Activated CD8-positive, alpha-beta T cell treated with anti-CD3 and anti-CD28 coated beads for 36 hours (primary cell): ENCODE measurements around the gene MBLAC2. TPM values are rescaled to one million over a fixed set of nuclear protein-coding genes. Genes with fewer than 3 reads are reported as not detected.

Experiments used
- ATAC-seq: fragments of 200-7000 bp; cut with Tn5 transposase; one replicate; pipeline ENCODE4 v1.10.0; 2021; ENCODE audit warnings: mild to moderate bottlenecking, moderate library complexity
- CTCF ChIA-PET: fragments of 350-600 bp; sonication (Branson Sonifier 250); formaldehyde crosslinking; loops from one replicate; lab custom pipeline; 2021; ENCODE audit warnings: antibody characterized with exemption; lab: Charles Lee
- POLR2A ChIA-PET: fragments of 350-600 bp; sonication (Branson Sonifier 250); formaldehyde crosslinking; loops from one replicate; lab custom pipeline; 2021; ENCODE audit warnings: antibody characterized with exemption; lab: Charles Lee
- DNase-seq: peaks from one replicate; pipeline ENCODE4 v3.0.0-alpha.2; 2020
- H3K27ac Mint-ChIP-seq: one replicate; pipeline ENCODE4 v1.8.0; 2021; ENCODE audit warnings: mild to moderate bottlenecking, mixed read lengths
- H3K27me3 Mint-ChIP-seq: one replicate; pipeline ENCODE4 v1.8.0; 2021; ENCODE audit warnings: mixed read lengths
- H3K36me3 Mint-ChIP-seq: one replicate; pipeline ENCODE4 v1.8.0; 2021; ENCODE audit warnings: low read depth, mixed read lengths
- H3K4me1 Mint-ChIP-seq: one replicate; pipeline ENCODE4 v1.8.0; 2021; ENCODE audit warnings: low read depth, mixed read lengths
- H3K4me3 Mint-ChIP-seq: one replicate; pipeline ENCODE4 v1.8.0; 2021; ENCODE audit warnings: mild to moderate bottlenecking, moderate library complexity, mixed read lengths
- H3K9me3 Mint-ChIP-seq: one replicate; pipeline ENCODE4 v1.8.0; 2021; ENCODE audit warnings: mixed read lengths
- CTCF ChIP-seq: fragments of 200-600 bp; IDR thresholded peaks from one replicate; pipeline ENCODE4 v1.8.0; 2022; ENCODE audit warnings: antibody characterized with exemption, mild to moderate bottlenecking
- intact Hi-C: fragments of 100-400 bp; cut with micrococcal nuclease; formaldehyde crosslinking; loops from one replicate; pipeline ENCODE4 v1.10.0; 2022
- total RNA-seq, 2 experiments: library from RNA; stranded (reverse); gene quantifications; one replicate each; pipeline ENCODE4 v1.2.3, GENCODE V29; 2021

MBLAC2 gene
- total RNA-seq, 2 experiments from 2014 or later = 4.9 to 5.2 TPM

GRCh38 chr5:90488791-90489190, 14.2 kb upstream of the MBLAC2 start:
- POLR2A ChIA-PET = no interaction called here
- Mint-ChIP-seq H3K4me1 (no peaks in the 10 kb centered on the region), H3K9me3 (no peaks in the 10 kb centered on the region), H3K36me3 (peaks cover 14% of the 10 kb centered on the region), H3K4me3 (no peak overlapping the region), H3K27me3 (no peaks in the 10 kb centered on the region), H3K27ac (no peak overlapping the region)
- no peak for ATAC-seq
- intact Hi-C loops = no loop called here
- no peak for TF ChIP-seq CTCF
- CTCF ChIA-PET = no interaction called here
- DNase-seq = no peak

DNA sequence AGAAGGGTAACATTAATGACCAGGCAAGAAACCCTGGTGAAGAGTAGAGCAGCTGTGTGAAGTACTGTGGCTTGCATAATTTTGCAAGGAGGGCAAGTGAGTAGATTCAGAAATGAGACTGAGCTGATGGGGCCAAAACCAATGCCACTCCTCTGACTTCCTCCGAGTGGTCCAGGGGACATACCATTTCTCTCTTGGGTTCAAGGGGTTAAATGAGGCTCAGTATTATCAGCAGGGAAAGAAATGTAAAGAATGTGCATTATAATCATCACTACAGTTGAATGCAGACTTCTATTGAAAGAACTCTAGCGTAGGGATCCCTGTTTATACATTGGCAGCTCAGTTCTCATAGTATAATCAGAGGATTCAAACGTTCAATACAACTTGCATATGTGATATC, 10.0 kb upstream of the MBLAC2 start:
- H3K4me3 Mint-ChIP-seq = no peak overlapping the region
- DNase-seq (no peak), ATAC-seq (no peak)
- POLR2A ChIA-PET = no interaction called here
- intact Hi-C loops = no loop called here
- H3K27me3 Mint-ChIP-seq = no peaks in the 10 kb centered on the region
- TF ChIP-seq CTCF = no peak
- H3K36me3 Mint-ChIP-seq = peaks cover 23% of the 10 kb centered on the region
- no peaks in the 10 kb centered on the region for H3K9me3 Mint-ChIP-seq
- CTCF ChIA-PET = no interaction called here
- no peak overlapping the region for H3K27ac Mint-ChIP-seq
- H3K4me1 Mint-ChIP-seq = no peaks in the 10 kb centered on the region

DNA sequence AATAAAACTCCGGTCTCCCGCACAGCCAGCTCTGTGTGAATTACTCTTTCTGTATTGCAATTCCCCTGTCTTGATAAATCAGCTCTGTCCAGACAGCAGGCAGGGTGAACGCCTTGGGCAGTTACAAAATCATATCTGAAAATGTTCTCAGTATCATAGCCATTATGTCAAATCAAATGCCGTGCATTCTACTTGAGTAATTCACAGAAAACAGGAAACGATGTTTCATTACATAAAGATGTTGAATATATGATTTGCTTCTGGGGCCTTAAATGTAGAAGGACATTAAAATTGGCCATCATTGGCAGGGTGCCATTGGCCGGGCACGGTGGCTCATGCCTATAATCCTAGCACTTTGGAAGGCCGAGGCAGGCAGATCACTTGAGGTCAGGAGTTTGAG, 8.6 kb upstream of the MBLAC2 start:
- no peaks in the 10 kb centered on the region for H3K9me3 Mint-ChIP-seq
- H3K36me3 Mint-ChIP-seq = peaks cover 24% of the 10 kb centered on the region
- POLR2A ChIA-PET = no interaction called here
- H3K27me3 Mint-ChIP-seq = no peaks in the 10 kb centered on the region
- ATAC-seq (no peak), DNase-seq (no peak)
- intact Hi-C loops = no loop called here
- CTCF ChIA-PET = no interaction called here
- no peaks in the 10 kb centered on the region for H3K4me1 Mint-ChIP-seq
- TF ChIP-seq CTCF = no peak
- no peak overlapping the region for H3K4me3 Mint-ChIP-seq
- H3K27ac Mint-ChIP-seq = no peak overlapping the region

DNA sequence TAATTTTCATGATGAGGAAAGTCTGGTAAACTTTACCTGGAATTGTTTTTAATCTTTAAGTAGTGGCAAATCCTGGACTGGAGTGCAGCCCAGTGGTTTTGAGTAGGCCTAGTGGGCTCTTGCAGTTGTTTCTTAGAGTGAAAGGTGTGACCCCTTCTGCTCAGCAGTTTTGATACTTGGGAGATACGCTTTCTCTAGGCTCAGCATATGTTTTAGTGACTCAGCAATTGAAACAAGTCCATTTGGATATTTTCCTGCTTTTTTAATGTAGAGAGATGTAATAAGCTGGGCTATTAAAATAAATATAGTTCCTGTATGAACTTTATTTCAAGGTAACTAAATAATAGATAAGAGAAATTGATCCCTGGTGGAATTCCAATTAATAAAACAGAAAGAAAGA, 6.1 kb upstream of the MBLAC2 start:
- Mint-ChIP-seq H3K9me3 (no peaks in the 10 kb centered on the region), H3K27me3 (no peaks in the 10 kb centered on the region), H3K4me3 (no peak overlapping the region), H3K36me3 (peaks cover 25% of the 10 kb centered on the region), H3K27ac (no peak overlapping the region), H3K4me1 (peaks cover 11% of the 10 kb centered on the region)
- CTCF ChIA-PET = no interaction called here
- POLR2A ChIA-PET = no interaction called here
- DNase-seq (no peak), ATAC-seq (no peak)
- TF ChIP-seq CTCF = no peak
- intact Hi-C loops = no loop called here

- intact Hi-C loops = loop anchor here (5.0 kb wide), 1 partner anchor 48 kb away; the partner anchor contains the start of gene LYSMD3
- H3K9me3 Mint-ChIP-seq = no peaks in the 10 kb centered on the region
- H3K4me3 Mint-ChIP-seq = no peak overlapping the region
- H3K27me3 Mint-ChIP-seq = no peaks in the 10 kb centered on the region
- ATAC-seq (no peak), DNase-seq (no peak)
- no peak for TF ChIP-seq CTCF
- CTCF ChIA-PET = interaction anchor here (0.6 kb wide), 1 partner anchor 904 kb away, joined by 3 read pairs; no protein-coding TSS in a partner anchor
- POLR2A ChIA-PET = no interaction called here
- no peak overlapping the region for H3K27ac Mint-ChIP-seq
- H3K4me1 Mint-ChIP-seq = peaks cover 17% of the 10 kb centered on the region
- H3K36me3 Mint-ChIP-seq = peaks cover 22% of the 10 kb centered on the region
Measured at GRCh38 chr5:90479611-90480385, 5.2 kb upstream of the MBLAC2 start.
